Bronchial epithelial cell (primary cell): ENCODE measurements around the gene C14orf132. TPM values are rescaled to one million over a fixed set of nuclear protein-coding genes. Genes with fewer than 3 reads are reported as not detected.

ENCODE experiments used
- DNase-seq: peaks from one replicate; pipeline ENCODE4 v3.0.0-alpha.2; 2010; ENCODE audit warnings: low read depth
- FAIRE-seq: peaks from 2 replicates; lab custom pipeline; 2011; peaks lifted over from hg19 to GRCh38; lab: Jason Lieb, UNC
- H3K27me3 ChIP-seq: 2 replicates; pipeline ENCODE4 v1.5.1; 2011; ENCODE audit warnings: low read length; ENCODE audit not compliant: control insufficient read depth, insufficient read depth
- H3K36me3 ChIP-seq: 2 replicates; pipeline ENCODE4 v1.5.1; 2011; ENCODE audit warnings: low read length; ENCODE audit not compliant: control insufficient read depth, insufficient read depth
- H3K4me3 ChIP-seq: 2 replicates; pipeline ENCODE4 v1.5.1; 2011; ENCODE audit warnings: mild to moderate bottlenecking, low read depth, low read length, control low read depth
- CTCF ChIP-seq: IDR thresholded peaks from 2 replicates; pipeline ENCODE4 v1.5.1; 2011; ENCODE audit warnings: mild to moderate bottlenecking, moderate library complexity, low read length, control low read depth, inconsistent platforms; ENCODE audit not compliant: insufficient read depth, severe bottlenecking
- total RNA-seq: library from RNA; depleted of rRNA; stranded (reverse); fragments of >200 nt; gene quantifications from 2 replicates; pipeline ENCODE4 v1.2.1, GENCODE V29; 2014

Gene C14orf132
- total RNA-seq, 1 donor from 2014 or later = 1.1 TPM

GRCh38 chr14:96064866-96065265, 25.7 kb downstream of the C14orf132 start:
- Histone ChIP-seq H3K27me3 (peaks cover 1% of the 10 kb centered on the region), H3K36me3 (no peaks in the 10 kb centered on the region), H3K4me3 (no peak overlapping the region)
- FAIRE-seq = no peak
- no peak for DNase-seq
- no peak for TF ChIP-seq CTCF

- no peaks in the 10 kb centered on the region for H3K36me3 ChIP-seq
- no peak for TF ChIP-seq CTCF
- H3K4me3 ChIP-seq = no peak overlapping the region
- DNase-seq (no peak), FAIRE-seq (no peak)
- H3K27me3 ChIP-seq = peaks cover 1% of the 10 kb centered on the region
Measured at GRCh38 chr14:96065661-96066459, 26.7 kb downstream of the C14orf132 start.

GRCh38 chr14:96066976-96067375, 27.8 kb downstream of the C14orf132 start:
- peaks cover 1% of the 10 kb centered on the region for H3K27me3 ChIP-seq
- DNase-seq = no peak

GRCh38 chr14:96067985-96068930, 29.1 kb downstream of the C14orf132 start:
- Histone ChIP-seq H3K27me3 (peaks cover 1% of the 10 kb centered on the region), H3K4me3 (no peak overlapping the region), H3K36me3 (no peaks in the 10 kb centered on the region)
- no peak for TF ChIP-seq CTCF
- DNase-seq (no peak), FAIRE-seq (no peak)

More at GRCh38 chr14:96066976-96067375, 27.8 kb downstream of the C14orf132 start:
- Histone ChIP-seq H3K36me3 (no peaks in the 10 kb centered on the region), H3K4me3 (no peak overlapping the region)
- no peak for FAIRE-seq
- TF ChIP-seq CTCF = no peak

GRCh38 chr14:96069421-96069820, 30.3 kb downstream of the C14orf132 start:
- peaks cover 1% of the 10 kb centered on the region for H3K27me3 ChIP-seq
- H3K36me3 ChIP-seq = no peaks in the 10 kb centered on the region
- FAIRE-seq = no peak
- H3K4me3 ChIP-seq = no peak overlapping the region
- TF ChIP-seq CTCF = no peak
- DNase-seq = no peak
